OCI-LY3 (cell line): ENCODE results near the gene SMIM41.

Source experiments
- H2AFZ ChIP-seq: fragments of 200-600, 300-600 bp; shearing (Covaris generic); 2 replicates; pipeline ENCODE4 v1.6.0; 2014; ENCODE audit warnings: antibody characterized with exemption, low read depth, low read length
- H3K27ac ChIP-seq: fragments of 200-600, 300-600 bp; sonication (generic); 2 replicates; pipeline ENCODE4 v1.5.1; 2014; ENCODE audit warnings: mild to moderate bottlenecking, low read length, moderate library complexity, mixed read lengths
- H3K27me3 ChIP-seq: fragments of 200-600, 300-600 bp; sonication (generic); 2 replicates; pipeline ENCODE4 v1.6.1; 2014; ENCODE audit warnings: low read depth, low read length, mixed read lengths
- H3K36me3 ChIP-seq: fragments of 200-600, 300-600 bp; sonication (generic); replicated peaks from 2 replicates; pipeline ENCODE3; 2014; ENCODE audit warnings: low read depth, low read length, mixed read lengths
- H3K4me1 ChIP-seq: fragments of 300-600, 200-600 bp; sonication (generic); 2 replicates; pipeline ENCODE4 v1.6.1; 2014; ENCODE audit warnings: low read length, mixed read lengths
- H3K4me2 ChIP-seq: fragments of 200-600, 300-600 bp; sonication (generic); 2 replicates; pipeline ENCODE4 v1.6.1; 2014; ENCODE audit warnings: low read length, mixed read lengths
- H3K4me3 ChIP-seq: fragments of 300-600, 200-600 bp; sonication (generic); 2 replicates; pipeline ENCODE4 v1.5.1; 2014; ENCODE audit warnings: antibody characterized with exemption, mild to moderate bottlenecking, low read length, moderate library complexity
- H3K79me2 ChIP-seq: fragments of 300-600, 200-600 bp; shearing (Covaris generic); 2 replicates; pipeline ENCODE4 v1.6.1; 2014; ENCODE audit warnings: mild to moderate bottlenecking, low read length, mixed read lengths
- H3K9ac ChIP-seq: fragments of 300-600, 200-600 bp; shearing (Covaris generic); 2 replicates; pipeline ENCODE4 v1.6.0; 2014; ENCODE audit warnings: mild to moderate bottlenecking, low read length, moderate library complexity
- H3K9me3 ChIP-seq: fragments of 200-600, 300-600 bp; shearing (Covaris generic); 2 replicates; pipeline ENCODE4 v1.6.1; 2014; ENCODE audit warnings: low read length, mixed read lengths; ENCODE audit not compliant: insufficient read depth
- H4K20me1 ChIP-seq: fragments of 200-600, 300-600 bp; sonication (generic); 2 replicates; pipeline ENCODE4 v1.6.1; 2016; ENCODE audit warnings: low read length, mixed read lengths; ENCODE audit not compliant: insufficient read depth
- CTCF ChIP-seq: fragments of 200-600, 300-600 bp; sonication (generic); IDR thresholded peaks from 2 replicates; pipeline ENCODE4 v1.5.1; 2014; ENCODE audit warnings: antibody characterized with exemption, low read length, low read depth
- EZH2phosphoT487 ChIP-seq: fragments of 200-600 bp; shearing (Covaris generic); IDR thresholded peaks from 2 replicates; pipeline ENCODE4 v1.6.1; 2018; ENCODE audit warnings: antibody characterized with exemption, mixed run types, low read depth

Gene SMIM41

DNA sequence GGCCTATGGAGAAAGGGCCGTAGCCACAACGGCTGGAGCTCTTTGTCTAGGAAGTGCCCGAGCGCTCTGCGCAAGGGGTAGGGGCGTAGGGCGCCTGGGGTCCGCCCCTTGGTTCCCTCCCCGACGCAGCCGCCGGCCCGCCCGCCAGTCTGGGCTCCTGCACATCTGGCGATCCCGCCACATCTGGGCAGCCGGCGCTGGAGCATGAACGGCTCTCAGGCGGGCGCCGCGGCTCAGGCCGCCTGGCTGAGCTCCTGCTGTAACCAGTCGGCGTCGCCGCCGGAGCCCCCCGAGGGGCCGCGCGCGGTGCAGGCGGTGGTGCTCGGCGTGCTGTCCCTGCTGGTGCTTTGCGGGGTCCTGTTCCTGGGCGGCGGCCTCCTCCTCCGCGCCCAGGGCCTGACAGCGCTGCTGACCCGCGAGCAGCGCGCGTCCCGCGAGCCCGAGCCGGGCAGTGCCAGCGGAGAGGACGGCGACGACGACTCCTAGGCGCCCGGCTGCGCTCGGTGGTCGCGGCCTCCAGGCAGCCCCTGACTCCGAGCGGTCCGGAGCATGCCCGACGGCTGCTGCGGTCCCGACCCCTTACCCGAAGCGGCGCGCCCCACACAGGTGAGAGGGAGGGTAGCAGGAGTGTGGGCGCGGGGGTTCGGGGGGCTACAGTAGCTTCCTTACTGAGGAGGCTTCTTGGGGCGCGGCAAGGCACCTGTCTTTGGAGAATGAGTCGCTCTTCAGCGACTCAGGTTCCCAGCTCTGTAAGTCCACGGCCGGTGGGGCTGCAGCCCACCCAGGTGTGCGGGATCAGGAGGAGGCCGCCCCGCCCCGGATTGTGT lies at the start of gene SMIM41:
TSS of gene SMIM41 (plus strand) at position 129 of the 827 bp plus-strand sequence. CDS start at position 205, 76 bp downstream.
- H3K27ac ChIP-seq, result no peak within 1 kb of the TSS
- no peak within 1 kb of the TSS for H3K4me3 ChIP-seq
- peaks cover 23% of the 10 kb centered on the region for H3K36me3 ChIP-seq
- H3K79me2 ChIP-seq, result no peaks in the 10 kb centered on the region
- H4K20me1 ChIP-seq, result no peaks in the 10 kb centered on the region
- no peak for TF ChIP-seq CTCF
- H3K9ac ChIP-seq, result no peak within 1 kb of the TSS
- no peak within 1 kb of the TSS for H2AFZ ChIP-seq
- no peaks in the 10 kb centered on the region for H3K27me3 ChIP-seq
- peak within 1 kb of the TSS; percentile 75; the same call in 1 of the 2 replicates for H3K4me2 ChIP-seq
- no peaks in the 10 kb centered on the region for H3K9me3 ChIP-seq
- H3K4me1 ChIP-seq, result peaks cover 33% of the 10 kb centered on the region

DNA sequence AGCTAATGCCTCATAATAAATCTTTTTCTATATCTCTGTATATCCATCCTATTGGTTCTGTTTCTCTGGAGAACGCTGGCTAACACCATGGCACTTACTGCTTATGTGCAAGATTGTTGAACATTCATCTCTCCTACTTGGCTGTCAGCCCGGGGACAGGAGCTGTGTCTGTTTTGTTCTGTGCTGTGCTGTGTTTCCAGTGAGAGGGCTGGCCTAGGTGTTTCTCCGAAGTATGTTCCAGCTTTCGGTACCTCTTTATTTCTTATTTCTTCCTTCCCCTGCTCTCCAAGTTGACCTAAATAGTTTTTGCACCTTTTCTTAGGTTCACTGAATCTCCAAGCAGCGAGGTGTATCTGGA lies 47.1 kb upstream of the SMIM41 start:
- H3K79me2 ChIP-seq, result no peaks in the 10 kb centered on the region
- H3K36me3 ChIP-seq, result no peaks in the 10 kb centered on the region
- peak overlapping the region; percentile 83 for H3K4me3 ChIP-seq
- no peak overlapping the region for H3K27ac ChIP-seq
- no peaks in the 10 kb centered on the region for H3K9me3 ChIP-seq
- H4K20me1 ChIP-seq, result no peaks in the 10 kb centered on the region
- peak overlapping the region; percentile 62 for H2AFZ ChIP-seq
- TF ChIP-seq EZH2phosphoT487 (no peak), CTCF (no peak)
- peaks cover 34% of the 10 kb centered on the region for H3K27me3 ChIP-seq
- peaks cover 27% of the 10 kb centered on the region for H3K4me1 ChIP-seq
- H3K9ac ChIP-seq, result no peak overlapping the region
- H3K4me2 ChIP-seq, result peak overlapping the region; percentile 98

GRCh38 chr12:52032804-52033445 lies 46.6 kb upstream of the SMIM41 start:
- TF ChIP-seq EZH2phosphoT487, result no peak
- Histone ChIP-seq H3K4me2 (peak overlapping the region; percentile 98), H3K36me3 (no peaks in the 10 kb centered on the region), H3K9ac (peak overlapping the region; percentile 66), H3K9me3 (no peaks in the 10 kb centered on the region), H3K27me3 (peaks cover 36% of the 10 kb centered on the region), H3K27ac (no peak overlapping the region), H3K79me2 (no peaks in the 10 kb centered on the region), H3K4me3 (peak overlapping the region; percentile 83), H3K4me1 (peaks cover 24% of the 10 kb centered on the region), H2AFZ (peak overlapping the region; percentile 64), H4K20me1 (no peaks in the 10 kb centered on the region)

- H3K9me3 ChIP-seq, result no peaks in the 10 kb centered on the region
- no peaks in the 10 kb centered on the region for H4K20me1 ChIP-seq
- H3K36me3 ChIP-seq, result no peaks in the 10 kb centered on the region
- peaks cover 24% of the 10 kb centered on the region for H3K4me1 ChIP-seq
- peak overlapping the region; percentile 98 for H3K4me2 ChIP-seq
- peak overlapping the region; percentile 83 for H3K4me3 ChIP-seq
- peaks cover 36% of the 10 kb centered on the region for H3K27me3 ChIP-seq
- H3K27ac ChIP-seq, result no peak overlapping the region
- H3K79me2 ChIP-seq, result no peaks in the 10 kb centered on the region
- TF ChIP-seq EZH2phosphoT487, result no peak
- no peak for TF ChIP-seq CTCF
- peak overlapping the region; percentile 64; the same call in 1 of the 2 replicates for H2AFZ ChIP-seq
- H3K9ac ChIP-seq, result peak overlapping the region; percentile 66
Measured at GRCh38 chr12:52033446-52034140, 45.9 kb upstream of the SMIM41 start.
